Measurements from ENCODE around the gene APEX2. TPM values are rescaled to one million over a fixed set of nuclear protein-coding genes. Genes with fewer than 3 reads are reported as not detected.

Gene APEX2
- total and polyA plus RNA-seq, 2 of the 4 experiments (the other 2 are of a cell fraction) = 3.4 to 16.5 TPM

- no peak overlapping the region for H2AK9ac ChIP-seq (replicated peaks; ENCODE audit: low read depth, low read length, poor library complexity)
- H3K9me1 ChIP-seq (ENCODE audit: insufficient read depth, low read length) = no peaks in the 10 kb centered on the region
- BruUV-seq (replicated peaks) = no TSS peak
- H2AFZ ChIP-seq (replicated peaks; ENCODE audit: low read length, poor library complexity) = no peak overlapping the region
- ATAC-seq (ENCODE audit: low read depth) (no peak), DNase-seq (no peak)
- intact Hi-C loops (cut with micrococcal nuclease) = no loop called here
- no peak overlapping the region for H4K8ac ChIP-seq (ENCODE audit: low read depth in 2 of 2, low read length in 2 of 2)
- dilution Hi-C loops (cut with HindIII; ENCODE audit: low sequenced_read_pairs, unreplicated experiment) = no loop called here
- H4K91ac ChIP-seq (ENCODE audit: insufficient read depth, low read depth, low read length) = no peak overlapping the region
- TF ChIP-seq POLR2A (IDR thresholded peaks at IDR 0.05; ENCODE audit: low read depth, low read length) (no peak), RCOR1 (IDR thresholded peaks at IDR 0.05; ENCODE audit: insufficient replicate concordance, low read length) (no peak), MXI1 (IDR thresholded peaks at IDR 0.05; ENCODE audit: borderline replicate concordance, low read depth, low read length) (no peak), RFX5 (IDR thresholded peaks at IDR 0.05; ENCODE audit: low read depth, low read length) (no peak), FOS (IDR thresholded peaks at IDR 0.05; ENCODE audit: low read depth, low read length) (no peak), ELK1 (IDR thresholded peaks at IDR 0.05; ENCODE audit: borderline replicate concordance, low read depth, low read length) (no peak), MAFK (IDR thresholded peaks at IDR 0.05; ENCODE audit: low read depth, low read length) (peak; percentile 74)
- no peak overlapping the region for H2BK20ac ChIP-seq (ENCODE audit: low read depth, low read length)
- H3K4ac ChIP-seq (ENCODE audit: low read depth, low read length) = no peak overlapping the region
- H2BK15ac ChIP-seq (ENCODE audit: low read depth, low read length) = no peak overlapping the region
- H3K27me3 ChIP-seq (ENCODE audit: control insufficient read depth, insufficient read depth, low read length) = peaks cover 14% of the 10 kb centered on the region
- no peak overlapping the region for H3K14ac ChIP-seq (replicated peaks; ENCODE audit: low read depth, low read length)
- H3K36me3 ChIP-seq (ENCODE audit: control insufficient read depth, insufficient read depth, low read length) = no peaks in the 10 kb centered on the region
- in situ Hi-C loops (cut with MboI; ENCODE audit: low sequenced_read_pairs) = no loop called here
- no peaks in the 10 kb centered on the region for H4K20me1 ChIP-seq (ENCODE audit: insufficient read depth, low read length)
- ChIA-PET POLR2A (ENCODE audit: unreplicated experiment) (no interaction called here), CTCF (no interaction called here)
- H3K56ac ChIP-seq (ENCODE audit: extremely low read depth, insufficient read depth, low read length) = no peak overlapping the region
- no peaks in the 10 kb centered on the region for H3K9me3 ChIP-seq (ENCODE audit: control insufficient read depth, insufficient read depth, low read length)
- no peak overlapping the region for H2BK5ac ChIP-seq (ENCODE audit: low read depth, low read length, poor library complexity, severe bottlenecking)
- no peak overlapping the region for H3K18ac ChIP-seq (ENCODE audit: low read depth, low read length)
- H3K23ac ChIP-seq (ENCODE audit: low read depth, low read length) = no peak overlapping the region
- H2BK120ac ChIP-seq (ENCODE audit: low read depth, low read length) = no peak overlapping the region
- no peak overlapping the region for H3K4me3 ChIP-seq (ENCODE audit: insufficient read depth, low read depth, low read length)
- no peak overlapping the region for H3K27ac ChIP-seq (ENCODE audit: insufficient read depth, low read length)
- H3K4me2 ChIP-seq (ENCODE audit: low read depth, low read length) = no peak overlapping the region
- no peaks in the 10 kb centered on the region for H3K4me1 ChIP-seq (ENCODE audit: control insufficient read depth, insufficient read depth, low read length)
- no peak overlapping the region for H2AK5ac ChIP-seq (ENCODE audit: low read depth, low read length)
- no peak overlapping the region for H4K5ac ChIP-seq (ENCODE audit: low read depth, low read length)
- no peak overlapping the region for H3K9ac ChIP-seq (ENCODE audit: low read depth, low read length)
- no peaks in the 10 kb centered on the region for H3K79me1 ChIP-seq (ENCODE audit: low read depth in 1 of 2, low read length in 2 of 2)
Observed at GRCh38 chrX:54995621-54996020, 4.5 kb upstream of the APEX2 start.
